H1 (cell line): ENCODE results near the gene AARSD1. TPM values are rescaled to one million over a fixed set of nuclear protein-coding genes. Genes with fewer than 3 reads are reported as not detected.

ENCODE experiments used
- CTCF ChIA-PET: fragments of 300-600 bp; sonication (Branson Sonifier 250); formaldehyde crosslinking; loops from one replicate; lab custom pipeline; 2021; ENCODE audit not compliant: partially characterized antibody; lab: Charles Lee
- POLR2A ChIA-PET: fragments of 300-600 bp; sonication (Branson Sonifier 250); formaldehyde crosslinking; loops from one replicate; lab custom pipeline; 2021; ENCODE audit warnings: inconsistent platforms; ENCODE audit not compliant: partially characterized antibody; lab: Charles Lee
- DNase-seq, 2 experiments: peaks; one replicate each; pipeline versions ENCODE4 v3.0.0 to v3.0.0-alpha.2; 2010 to 2022; ENCODE audit warnings: low spot score in 2 of 2, low read depth in 1 of 2, mixed read lengths in 1 of 2
- FAIRE-seq: peaks from 2 replicates; lab custom pipeline; 2011; peaks lifted over from hg19 to GRCh38; lab: Jason Lieb, UNC
- H2AFZ ChIP-seq: 2 replicates; pipeline ENCODE4 v1.8.1; 2012; ENCODE audit warnings: low read length, inconsistent platforms
- H2AK5ac ChIP-seq: 2 replicates; pipeline ENCODE4 v1.6.1; 2013; ENCODE audit warnings: low read depth, low read length
- H2BK120ac ChIP-seq: replicated peaks from 2 replicates; pipeline ENCODE3; 2013; ENCODE audit warnings: low read depth, low read length, inconsistent platforms
- H2BK12ac ChIP-seq: 2 replicates; pipeline ENCODE4 v1.6.1; 2013; ENCODE audit warnings: low read depth, low read length
- H2BK15ac ChIP-seq: 2 replicates; pipeline ENCODE4 v1.6.1; 2013; ENCODE audit warnings: low read length
- H2BK20ac ChIP-seq: 2 replicates; pipeline ENCODE4 v1.6.1; 2013; ENCODE audit warnings: low read length
- H2BK5ac ChIP-seq: 2 replicates; pipeline ENCODE4 v1.6.1; 2013; ENCODE audit warnings: low read depth, low read length
- H3K14ac ChIP-seq: 2 replicates; pipeline ENCODE4 v1.6.1; 2013; ENCODE audit warnings: inconsistent platforms; ENCODE audit not compliant: insufficient read length
- H3K18ac ChIP-seq: 2 replicates; pipeline ENCODE4 v1.6.1; 2013; ENCODE audit warnings: low read length; ENCODE audit errors: extremely low read depth
- H3K23ac ChIP-seq: 2 replicates; pipeline ENCODE4 v1.6.1; 2013; ENCODE audit warnings: inconsistent platforms; ENCODE audit not compliant: insufficient read length
- H3K23me2 ChIP-seq: 2 replicates; pipeline ENCODE4 v1.6.1; 2013; ENCODE audit warnings: low read depth, low read length
- H3K27ac ChIP-seq: 2 replicates; pipeline ENCODE4 v1.6.1; 2011; ENCODE audit warnings: low read depth, low read length, inconsistent platforms
- H3K27me3 ChIP-seq, 4 experiments: replicated peaks in 1 of 4; 1 replicate in 1 of 4; 2 replicates in 3 of 4; pipeline versions ENCODE4 v1.6.1 to v1.8.1; 2011 to 2013; ENCODE audit warnings: low read length in 3 of 4, mild to moderate bottlenecking in 3 of 4, inconsistent platforms in 2 of 4, mixed read lengths in 2 of 4, moderate library complexity in 1 of 4; ENCODE audit not compliant: control insufficient read depth in 3 of 4, insufficient read depth in 3 of 4; ENCODE audit errors: extremely low read depth in 1 of 4
- H3K36me3 ChIP-seq, 4 experiments: 2 replicates each; pipeline versions ENCODE4 v1.6.1 to v1.8.1; 2011 to 2013; ENCODE audit warnings: mild to moderate bottlenecking in 4 of 4, low read length in 3 of 4, moderate library complexity in 2 of 4, control low read depth in 1 of 4, inconsistent platforms in 1 of 4; ENCODE audit not compliant: insufficient read depth in 4 of 4, control insufficient read depth in 2 of 4
- H3K4ac ChIP-seq: replicated peaks from 2 replicates; pipeline ENCODE3; 2013; ENCODE audit warnings: low read length, low read depth, mixed read lengths, inconsistent platforms; ENCODE audit not compliant: insufficient read length
- H3K4me1 ChIP-seq, 4 experiments: replicated peaks in 1 of 4; 1 replicate in 1 of 4; 2 replicates in 3 of 4; pipeline versions ENCODE4 v1.6.1 to v1.8.1; 2011 to 2013; ENCODE audit warnings: low read length in 3 of 4, inconsistent platforms in 2 of 4, mixed read lengths in 1 of 4; ENCODE audit not compliant: insufficient read depth in 4 of 4, control insufficient read depth in 3 of 4
- H3K4me2 ChIP-seq, 2 experiments: 2 replicates each; pipeline versions ENCODE4 v1.6.1 to v1.8.1; 2011 to 2013; ENCODE audit warnings: low read depth in 2 of 2, low read length in 2 of 2, control low read depth in 1 of 2, inconsistent platforms in 1 of 2, mild to moderate bottlenecking in 1 of 2; ENCODE audit not compliant: insufficient read depth in 1 of 2
- H3K4me3 ChIP-seq, 4 experiments: fragments of 200-600, 300-600 bp in 1 of 4; sonication (generic), shearing (Covaris generic), sonication (Bioruptor Twin) in 1 of 4; 2 replicates each; pipeline versions ENCODE4 v1.5.1 to v1.8.1; 2011 to 2016; ENCODE audit warnings: low read length in 4 of 4, low read depth in 3 of 4, control low read depth in 2 of 4, inconsistent platforms in 2 of 4, mild to moderate bottlenecking in 2 of 4, mixed read lengths in 1 of 4, moderate library complexity in 1 of 4; ENCODE audit not compliant: insufficient read depth in 2 of 4; ENCODE audit errors: extremely low read depth in 1 of 4
- H3K56ac ChIP-seq: replicated peaks from 2 replicates; pipeline ENCODE3; 2013; ENCODE audit warnings: low read depth, mild to moderate bottlenecking, mixed read lengths, low read length, inconsistent platforms; ENCODE audit not compliant: insufficient read length
- H3K79me1 ChIP-seq: 2 replicates; pipeline ENCODE4 v1.6.1; 2013; ENCODE audit warnings: low read depth, low read length, control low read depth
- H3K79me2 ChIP-seq, 2 experiments: 2 replicates each; pipeline versions ENCODE4 v1.6.1 to v1.8.1; 2012 to 2013; ENCODE audit warnings: low read length in 2 of 2, mild to moderate bottlenecking in 2 of 2, inconsistent platforms in 1 of 2; ENCODE audit not compliant: insufficient read depth in 2 of 2, control insufficient read depth in 1 of 2
- H3K9ac ChIP-seq, 4 experiments: replicated peaks in 1 of 4; 1 replicate in 1 of 4; 2 replicates in 3 of 4; pipeline versions ENCODE4 v1.6.1 to v1.8.1; 2011 to 2013; ENCODE audit warnings: low read depth in 3 of 4, low read length in 3 of 4, control low read depth in 2 of 4, mild to moderate bottlenecking in 2 of 4, moderate library complexity in 2 of 4, inconsistent platforms in 1 of 4; ENCODE audit errors: extremely low read depth in 1 of 4
- H3K9me3 ChIP-seq, 2 experiments: 2 replicates each; pipeline versions ENCODE4 v1.6.1 to v1.8.1; 2012 to 2013; ENCODE audit warnings: mild to moderate bottlenecking in 2 of 2, moderate library complexity in 2 of 2, control low read depth in 1 of 2, inconsistent platforms in 1 of 2, low read depth in 1 of 2, low read length in 1 of 2, mixed read lengths in 1 of 2; ENCODE audit not compliant: insufficient read depth in 2 of 2
- H4K20me1 ChIP-seq, 2 experiments: replicated peaks in 1 of 2; 2 replicates each; pipeline versions ENCODE3 to v1.8.1; 2011 to 2013; ENCODE audit warnings: inconsistent platforms in 2 of 2, low read length in 2 of 2, mild to moderate bottlenecking in 1 of 2; ENCODE audit not compliant: insufficient read depth in 2 of 2, control insufficient read depth in 1 of 2
- H4K5ac ChIP-seq: 2 replicates; pipeline ENCODE4 v1.6.1; 2013; ENCODE audit warnings: low read length, low read depth, mixed read lengths, inconsistent platforms; ENCODE audit not compliant: insufficient read length
- H4K8ac ChIP-seq: 2 replicates; pipeline ENCODE4 v1.8.0; 2013; ENCODE audit warnings: mild to moderate bottlenecking, moderate library complexity, low read length, inconsistent platforms; ENCODE audit not compliant: insufficient read depth; ENCODE audit errors: extremely low read depth
- H4K91ac ChIP-seq: replicated peaks from 2 replicates; pipeline ENCODE3; 2013; ENCODE audit warnings: low read length, mixed read lengths, inconsistent platforms; ENCODE audit not compliant: insufficient read length
- ATF2 ChIP-seq: IDR thresholded peaks from 2 replicates; pipeline ENCODE4 v1.6.1; 2012; ENCODE audit warnings: low read length, inconsistent platforms
- BCL11A ChIP-seq, 2 experiments: IDR thresholded peaks; one replicate each; pipeline ENCODE4 v1.6.1; 2011; ENCODE audit warnings: low read depth in 2 of 2, low read length in 2 of 2, mild to moderate bottlenecking in 2 of 2
- BRCA1 ChIP-seq: IDR thresholded peaks from 2 replicates; pipeline ENCODE4 v1.6.1; 2012; ENCODE audit warnings: low read depth, low read length, improper control_type of control experiment
- CHD2 ChIP-seq: IDR thresholded peaks from 2 replicates; pipeline ENCODE4 v1.6.1; 2012; ENCODE audit warnings: low read length, improper control_type of control experiment
- CREB1 ChIP-seq: IDR thresholded peaks from 2 replicates; pipeline ENCODE4 v1.6.1; 2012; ENCODE audit warnings: inconsistent platforms
- HDAC2 ChIP-seq, 2 experiments: fragments of 300-600 bp in 1 of 2; sonication (generic) in 1 of 2; IDR thresholded peaks; 2 replicates each; pipeline ENCODE4 v1.6.1; 2011 to 2012; ENCODE audit warnings: low read depth in 2 of 2, low read length in 2 of 2, mild to moderate bottlenecking in 2 of 2, moderate library complexity in 2 of 2, borderline replicate concordance in 1 of 2, inconsistent platforms in 1 of 2
- JUN ChIP-seq: IDR thresholded peaks from 2 replicates; pipeline ENCODE4 v1.6.1; 2011; ENCODE audit warnings: low read depth, mild to moderate bottlenecking, improper control_type of control experiment, low read length
- KDM5A ChIP-seq: fragments of 200-600 bp; IDR thresholded peaks from 2 replicates; pipeline ENCODE4 v1.7.1; 2012; ENCODE audit warnings: mild to moderate bottlenecking, low read length, inconsistent platforms, mixed read lengths
- RNF2 ChIP-seq: fragments of 200-900, 300-1000 bp; sonication (generic); IDR thresholded peaks from 2 replicates; pipeline ENCODE4 v1.7.1; 2016; ENCODE audit warnings: borderline replicate concordance, low read depth, mild to moderate bottlenecking, antibody characterized with exemption, low read length; ENCODE audit not compliant: poor library complexity, severe bottlenecking; ENCODE audit errors: missing control alignments
- SP2 ChIP-seq: IDR thresholded peaks from 2 replicates; pipeline ENCODE4 v1.6.1; 2012; ENCODE audit warnings: mild to moderate bottlenecking, low read length, inconsistent platforms
- SRF ChIP-seq: IDR thresholded peaks from 2 replicates; pipeline ENCODE4 v1.6.1; 2011; ENCODE audit warnings: mild to moderate bottlenecking, low read depth, low read length, moderate library complexity
- TEAD4 ChIP-seq: IDR thresholded peaks from 2 replicates; pipeline ENCODE4 v1.6.1; 2012; ENCODE audit warnings: low read depth, low read length, inconsistent platforms, mixed read lengths
- YY1 ChIP-seq: IDR thresholded peaks from 2 replicates; pipeline ENCODE4 v1.6.1; 2011; ENCODE audit warnings: low read depth, mild to moderate bottlenecking, low read length
- WGBS, 2 experiments: shearing (Covaris generic) in 1 of 2; methylation state at CpG; one replicate each; pipeline versions ENCODE4 v1.1.6 to v1.1.7; 2013 to 2015; ENCODE audit warnings: low lambda C conversion rate in 2 of 2, mixed read lengths in 2 of 2, inconsistent platforms in 1 of 2, low coverage in 1 of 2, missing lambda C conversion rate in 1 of 2; ENCODE audit not compliant: insufficient replicate concordance in 2 of 2, insufficient coverage in 1 of 2, insufficient read length in 1 of 2; ENCODE audit errors: extremely low coverage in 1 of 2, missing lambda C conversion rate in 1 of 2; 5-methylcytosine and 5-hydroxymethylcytosine counted together
- polyA plus RNA-seq, 7 experiments: library from polyadenylated mRNA; depleted of rRNA in 3 of 7; stranded (reverse) in 5 of 7; unstranded in 2 of 7; fragments of >200 nt in 5 of 7; fragments of 200-250 nt in 2 of 7; gene quantifications; 1 replicate in 5 of 7; 2 replicates in 1 of 7; 4 replicates in 1 of 7; pipeline versions ENCODE4 v1.2.1 to v1.2.3, GENCODE V29; 2011 to 2013; ENCODE audit warnings: missing spikeins in 2 of 7, mixed read lengths in 2 of 7
- total RNA-seq: library from RNA; stranded (reverse); fragmentation: NEBNext Ultra II Directional; extraction: Animal tissue kit (Norgen Biotek cat#: 25700); gene quantifications from 2 replicates; pipeline ENCODE4 v1.2.1, GENCODE V29; 2021

Gene AARSD1
- total and polyA plus RNA-seq, 2 of the 8 experiments (the other 6 are each of a cell fraction or from before 2014, with no cell fraction given): 51.5 to 58.8 TPM

GRCh38 chr17:42917236-42917603 is 47.0 kb downstream of the AARSD1 start:
- H2BK20ac ChIP-seq: no peak overlapping the region
- H3K4me2 ChIP-seq: no peak overlapping the region
- H4K8ac ChIP-seq: no peak overlapping the region
- no peaks in the 10 kb centered on the region for H3K27me3 ChIP-seq
- no peak overlapping the region for H2AK5ac ChIP-seq
- no peaks in the 10 kb centered on the region for H4K20me1 ChIP-seq
- H3K56ac ChIP-seq: no peak overlapping the region
- no peak overlapping the region for H2BK120ac ChIP-seq
- H3K4ac ChIP-seq: no peak overlapping the region
- no peak overlapping the region for H2AFZ ChIP-seq
- no peak overlapping the region for H3K23ac ChIP-seq
- no peak overlapping the region for H2BK5ac ChIP-seq
- H3K27ac ChIP-seq: no peak overlapping the region
- no peak overlapping the region for H3K18ac ChIP-seq
- no peaks in the 10 kb centered on the region for H3K23me2 ChIP-seq
- H4K91ac ChIP-seq: no peak overlapping the region
- no peak overlapping the region for H3K14ac ChIP-seq
- peaks cover 0 to 9% (median 0%) of the 10 kb centered on the region in 4 experiments; a peak in 3 of 7 replicates for H3K4me1 ChIP-seq
- POLR2A ChIA-PET: interaction anchor here (0.9 to 3.7 kb wide), 4 partner anchors 12 to 69 kb away, joined by 3 to 11 read pairs (median 4); no protein-coding TSS in a partner anchor
- DNase-seq (no peak), FAIRE-seq (no peak)
- H4K5ac ChIP-seq: no peak overlapping the region
- H3K4me3 ChIP-seq: no peak overlapping the region
- H2BK12ac ChIP-seq: no peak overlapping the region
- H3K36me3 ChIP-seq: no peaks in the 10 kb centered on the region
- H3K9ac ChIP-seq: no peak overlapping the region
- WGBS, 2 experiments: 67% methylated on average over 8 of the region's 8 CpGs; no CpG with 5 or more reads in 1 of the 2 experiments
- no peaks in the 10 kb centered on the region for H3K79me2 ChIP-seq
- no peak overlapping the region for H2BK15ac ChIP-seq
- H3K79me1 ChIP-seq: no peaks in the 10 kb centered on the region
- no peaks in the 10 kb centered on the region for H3K9me3 ChIP-seq
- CTCF ChIA-PET: interaction anchor here (1.5 kb wide), 1 partner anchor 73 kb away, joined by 3 read pairs; the partner anchor contains the start of gene AOC2
- no peak for TF ChIP-seq SP2
- TF ChIP-seq KDM5A: no peak
- TF ChIP-seq RNF2: no peak
- TF ChIP-seq TEAD4: peak; percentile 90
- TF ChIP-seq YY1: no peak
- TF ChIP-seq CHD2: no peak
- no peak for TF ChIP-seq HDAC2 (IDR thresholded peaks at IDR 0.05; ENCODE audit: borderline replicate concordance in 1 of 2, low read depth in 2 of 2, low read length in 2 of 2)
- TF ChIP-seq JUN: no peak
- TF ChIP-seq BCL11A (IDR thresholded peaks at IDR 0.05; ENCODE audit: low read depth in 2 of 2, low read length in 2 of 2): no peak
- TF ChIP-seq ATF2: no peak
- no peak for TF ChIP-seq BRCA1
- no peak for TF ChIP-seq CREB1
- no peak for TF ChIP-seq SRF
